Neural cell (in vitro differentiated cells): ENCODE results near the gene TMEM236.

Experiments
- CTCF ChIP-seq: fragments of 450-650 bp; IDR thresholded peaks from 2 replicates; pipeline ENCODE4 v1.5.1; 2014; ENCODE audit warnings: antibody characterized with exemption, mild to moderate bottlenecking, moderate library complexity; ENCODE audit not compliant: poor library complexity, severe bottlenecking
- EZH2 ChIP-seq: fragments of 200-600, 300-800 bp; shearing (Covaris generic), sonication (generic); IDR thresholded peaks from 2 replicates; pipeline ENCODE4 v1.6.1; 2014; ENCODE audit warnings: antibody characterized with exemption, low read length, borderline replicate concordance, mild to moderate bottlenecking; ENCODE audit not compliant: insufficient read depth, poor library complexity, severe bottlenecking
- MXI1 ChIP-seq: fragments of 450-650 bp; conservative IDR thresholded peaks from 2 replicates; pipeline ENCODE4 v1.6.1; 2014; ENCODE audit warnings: antibody characterized with exemption, mild to moderate bottlenecking; ENCODE audit not compliant: poor library complexity, severe bottlenecking
- POLR2AphosphoS5 ChIP-seq: IDR thresholded peaks from 2 replicates; pipeline ENCODE4 v1.6.1; 2012

- TF ChIP-seq CTCF (no peak), EZH2 (no peak), POLR2AphosphoS5 (no peak), MXI1 (no peak)
Observed at GRCh38 chr10:17710181-17710580, 41.8 kb upstream of the TMEM236 start.
